B cell (primary cell): Measurements from ENCODE around the gene KPNB1. TPM values are rescaled to one million over a fixed set of nuclear protein-coding genes. Genes with fewer than 3 reads are reported as not detected.

ENCODE experiments used
- ATAC-seq: fragments of 200-7000 bp; cut with Tn5 transposase; one replicate; pipeline ENCODE4 v1.10.0; 2021; ENCODE audit warnings: low read depth, mild to moderate bottlenecking, moderate number of reproducible peaks, moderate library complexity
- CTCF ChIA-PET: fragments of 350-600 bp; sonication (Branson Sonifier 250); formaldehyde crosslinking; loops from one replicate; lab custom pipeline; 2021; ENCODE audit warnings: antibody characterized with exemption, inconsistent platforms; lab: Charles Lee
- POLR2A ChIA-PET: fragments of 350-600 bp; sonication (Branson Sonifier 250); formaldehyde crosslinking; loops from one replicate; lab custom pipeline; 2021; ENCODE audit warnings: antibody characterized with exemption; lab: Charles Lee
- DNase-seq: peaks from one replicate; pipeline ENCODE4 v3.0.0; 2013
- H2AFZ ChIP-seq: 2 replicates; pipeline ENCODE4 v1.6.1; 2012; ENCODE audit warnings: mild to moderate bottlenecking, low read depth, low read length; ENCODE audit not compliant: insufficient read depth, poor library complexity, severe bottlenecking
- H3K27ac ChIP-seq, 2 donors: 1 replicate in 1 of 2; 2 replicates in 1 of 2; pipeline ENCODE4 v1.5.1; 2012 to 2013; ENCODE audit warnings: low read length in 2 of 2, mild to moderate bottlenecking in 2 of 2, moderate library complexity in 1 of 2
- H3K27me3 ChIP-seq, 4 experiments: fragments of 200-600 bp in 1 of 4; sonication (generic) in 1 of 4; replicated peaks in 1 of 4; 1 replicate in 2 of 4; 2 replicates in 2 of 4; pipeline versions ENCODE4 v1.6.1 to v1.7.0; 2013 to 2016; ENCODE audit warnings: low read length in 3 of 4, mild to moderate bottlenecking in 2 of 4, mixed read lengths in 1 of 4, moderate library complexity in 1 of 4; ENCODE audit not compliant: insufficient read depth in 4 of 4, control insufficient read depth in 3 of 4; ENCODE audit errors: control extremely low read depth in 1 of 4
- H3K36me3 ChIP-seq, 2 experiments: replicated peaks in 1 of 2; 1 replicate in 1 of 2; 2 replicates in 1 of 2; pipeline versions ENCODE4 v1.6.1 to v1.7.1; 2013; ENCODE audit warnings: low read length in 1 of 2; ENCODE audit not compliant: insufficient read depth in 2 of 2, control insufficient read depth in 1 of 2; ENCODE audit errors: control extremely low read depth in 1 of 2, extremely low read depth in 1 of 2
- H3K4me1 ChIP-seq, 2 donors: fragments of 200-600 bp in 1 of 2; sonication (generic) in 1 of 2; 1 replicate in 1 of 2; 2 replicates in 1 of 2; pipeline versions ENCODE4 v1.5.1 to v1.6.1; 2013 to 2017; ENCODE audit warnings: low read length in 2 of 2; ENCODE audit not compliant: control insufficient read depth in 2 of 2, insufficient read depth in 2 of 2
- H3K4me2 ChIP-seq: replicated peaks from 2 replicates; pipeline ENCODE3; 2012; ENCODE audit warnings: mild to moderate bottlenecking, low read depth, low read length; ENCODE audit not compliant: poor library complexity, severe bottlenecking
- H3K4me3 ChIP-seq, 5 experiments: fragments of 200-600 bp in 1 of 5; sonication (generic) in 1 of 5; 1 replicate in 3 of 5; 2 replicates in 2 of 5; pipeline versions ENCODE4 v1.5.1 to v1.7.0; 2011 to 2016; ENCODE audit warnings: low read length in 4 of 5, mild to moderate bottlenecking in 4 of 5, low read depth in 2 of 5, control low read depth in 1 of 5, moderate library complexity in 1 of 5; ENCODE audit not compliant: insufficient read depth in 1 of 5; ENCODE audit errors: control extremely low read depth in 1 of 5, extremely low read depth in 1 of 5
- H3K79me2 ChIP-seq: fragments of 200-600 bp; sonication (generic); one replicate; pipeline ENCODE4 v1.6.0; 2016; ENCODE audit warnings: low read length; ENCODE audit not compliant: control insufficient read depth, insufficient read depth
- H3K9ac ChIP-seq: fragments of 200-600 bp; sonication (generic); 2 replicates; pipeline ENCODE4 v1.6.1; 2017; ENCODE audit warnings: mild to moderate bottlenecking, low read length, moderate library complexity
- H3K9me3 ChIP-seq, 3 donors: one replicate each; pipeline versions ENCODE4 v1.6.1 to v1.7.1; 2013; ENCODE audit warnings: low read length in 2 of 3; ENCODE audit not compliant: control insufficient read depth in 2 of 3, insufficient read depth in 1 of 3; ENCODE audit errors: control extremely low read depth in 1 of 3
- H4K20me1 ChIP-seq: 2 replicates; pipeline ENCODE4 v1.6.0; 2012; ENCODE audit warnings: mild to moderate bottlenecking, low read length; ENCODE audit not compliant: insufficient read depth, control insufficient read depth, poor library complexity, severe bottlenecking
- H3K27ac Mint-ChIP-seq: one replicate; pipeline ENCODE4 v1.8.0; 2021; ENCODE audit warnings: mixed read lengths
- H3K27me3 Mint-ChIP-seq: one replicate; pipeline ENCODE4 v1.8.0; 2021; ENCODE audit warnings: mixed read lengths
- H3K4me1 Mint-ChIP-seq: one replicate; pipeline ENCODE4 v1.8.0; 2021; ENCODE audit warnings: mixed read lengths
- H3K4me3 Mint-ChIP-seq: one replicate; pipeline ENCODE4 v1.8.0; 2021; ENCODE audit warnings: mixed read lengths
- H3K9me3 Mint-ChIP-seq: one replicate; pipeline ENCODE4 v1.8.0; 2022; ENCODE audit warnings: mixed read lengths; ENCODE audit not compliant: insufficient read depth
- EZH2 ChIP-seq: IDR thresholded peaks from 2 replicates; pipeline ENCODE4 v1.6.1; 2012; ENCODE audit warnings: borderline replicate concordance, low read depth, mild to moderate bottlenecking, moderate library complexity, low read length; ENCODE audit not compliant: insufficient read depth, poor library complexity, severe bottlenecking
- WGBS: methylation state at CpG from one replicate; pipeline ENCODE4 v1.1.5; 2013; ENCODE audit warnings: missing lambda C conversion rate; ENCODE audit not compliant: insufficient coverage; 5-methylcytosine and 5-hydroxymethylcytosine counted together
- intact Hi-C: fragments of 100-400 bp; cut with micrococcal nuclease; formaldehyde crosslinking; loops from one replicate; pipeline ENCODE4 v1.10.0; 2022
- polyA plus RNA-seq: library from polyadenylated mRNA; depleted of rRNA; stranded (reverse); fragments of >200 nt; gene quantifications from 2 replicates; pipeline ENCODE4 v1.2.3, GENCODE V29; 2012
- small RNA-seq: library from RNA; depleted of rRNA; stranded (forward); fragments of <200 nt; gene quantifications from one replicate; pipeline ENCODE3, GENCODE V24; 2012; ENCODE audit warnings: low replicate concordance, low read depth; ENCODE audit not compliant: insufficient read length
- total RNA-seq, 2 donors: library from RNA; stranded (reverse); fragments of 120-200 nt in 1 of 2; gene quantifications; 1 replicate in 1 of 2; 2 replicates in 1 of 2; pipeline versions ENCODE4 v1.2.3 to v1.2.4, GENCODE V29; 2013 to 2022
- TF ChIP-seq, protein P1 (sequence below): fragments of 200-600 bp; IDR thresholded peaks from one replicate; pipeline ENCODE4 v1.8.0; 2022; ENCODE audit warnings: antibody characterized with exemption, mild to moderate bottlenecking

KPNB1 gene
- total and polyA plus RNA-seq, 2 donors (not counting 1 experiment from before 2014, with no cell fraction given) = 60.6 to 278 TPM

DNA sequence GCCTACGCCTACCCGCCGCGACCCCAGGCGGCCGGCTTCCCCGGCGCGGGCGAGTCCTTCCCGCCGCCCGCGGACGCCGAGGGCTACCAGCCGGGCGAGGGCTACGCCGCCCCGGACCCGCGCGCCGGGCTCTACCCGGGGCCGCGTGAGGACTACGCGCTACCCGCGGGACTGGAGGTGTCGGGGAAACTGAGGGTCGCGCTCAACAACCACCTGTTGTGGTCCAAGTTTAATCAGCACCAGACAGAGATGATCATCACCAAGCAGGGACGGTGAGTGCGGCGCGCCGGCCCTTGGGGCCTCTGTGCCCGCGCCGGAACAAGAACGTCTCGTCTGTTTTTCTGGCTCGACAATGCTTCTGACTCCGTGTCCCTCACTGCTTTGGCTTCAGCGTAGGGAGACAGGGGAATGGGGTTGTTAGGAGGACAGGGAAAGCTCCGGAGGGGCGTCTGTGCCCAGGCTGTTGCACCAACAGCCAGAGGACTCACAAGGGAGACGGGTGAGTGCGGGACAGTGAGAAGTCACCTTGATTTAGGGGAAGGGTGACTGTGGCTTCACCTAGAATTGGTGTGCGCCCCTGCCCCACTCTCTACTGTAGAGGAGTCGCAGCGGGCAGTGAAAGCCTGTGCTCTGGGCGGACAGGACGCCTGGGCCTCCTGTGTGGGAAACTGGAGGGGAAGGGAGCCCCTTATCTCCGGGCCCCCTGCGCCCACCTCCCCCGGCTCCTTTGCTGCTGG lies 84.1 kb downstream of the KPNB1 start:
- Histone ChIP-seq H3K4me2 (peak overlapping the region; percentile 91), H3K9ac (peak overlapping the region; percentile 67), H3K36me3 (no peaks in the 10 kb centered on the region), H3K27ac (peak overlapping the region; percentile 16 to 50), H3K9me3 (no peaks in the 10 kb centered on the region), H3K27me3 (peaks cover 0 to 7% (median 2%) of the 10 kb centered on the region in 4 experiments), H4K20me1 (no peaks in the 10 kb centered on the region), H3K79me2 (peaks cover 8% of the 10 kb centered on the region), H3K4me3 (peak overlapping the region; percentile 51 to 73 (median 60)), H3K4me1 (peaks cover 31 to 47% of the 10 kb centered on the region in 2 donors), H2AFZ (peak overlapping the region; percentile 85)
- H3K4me3 Mint-ChIP-seq = peak overlapping the region; percentile 98
- intact Hi-C loops = loop anchor here (1.0 to 2.0 kb wide), 7 partner anchors 8 to 85 kb away; partner anchors contain the start of genes KPNB1 and TBKBP1
- POLR2A ChIA-PET = interaction anchor here (0.7 to 1.5 kb wide), 6 partner anchors 14 to 71 kb away, joined by 3 to 5 read pairs (median 3); partner anchors contain the start of gene TBKBP1
- CTCF ChIA-PET = interaction anchor here (0.5 to 2.7 kb wide), 20 partner anchors 8 to 75 kb away, joined by 3 to 30 read pairs (median 5); partner anchors contain the start of gene TBKBP1
- H3K4me1 Mint-ChIP-seq = peaks cover 57% of the 10 kb centered on the region
- ATAC-seq = no peak
- H3K9me3 Mint-ChIP-seq = no peaks in the 10 kb centered on the region
- DNase-seq = peak; percentile 63
- WGBS = 6% methylated on average over 58 of the region's 60 CpGs
- H3K27ac Mint-ChIP-seq = peak overlapping the region; percentile 95
- H3K27me3 Mint-ChIP-seq = no peaks in the 10 kb centered on the region
- no peak for TF ChIP-seq EZH2

- Mint-ChIP-seq H3K27me3 (no peaks in the 10 kb centered on the region), H3K4me1 (peaks cover 61% of the 10 kb centered on the region), H3K4me3 (peak overlapping the region; percentile 98), H3K9me3 (no peaks in the 10 kb centered on the region), H3K27ac (peak overlapping the region; percentile 86)
- TF ChIP-seq, protein P1, sequence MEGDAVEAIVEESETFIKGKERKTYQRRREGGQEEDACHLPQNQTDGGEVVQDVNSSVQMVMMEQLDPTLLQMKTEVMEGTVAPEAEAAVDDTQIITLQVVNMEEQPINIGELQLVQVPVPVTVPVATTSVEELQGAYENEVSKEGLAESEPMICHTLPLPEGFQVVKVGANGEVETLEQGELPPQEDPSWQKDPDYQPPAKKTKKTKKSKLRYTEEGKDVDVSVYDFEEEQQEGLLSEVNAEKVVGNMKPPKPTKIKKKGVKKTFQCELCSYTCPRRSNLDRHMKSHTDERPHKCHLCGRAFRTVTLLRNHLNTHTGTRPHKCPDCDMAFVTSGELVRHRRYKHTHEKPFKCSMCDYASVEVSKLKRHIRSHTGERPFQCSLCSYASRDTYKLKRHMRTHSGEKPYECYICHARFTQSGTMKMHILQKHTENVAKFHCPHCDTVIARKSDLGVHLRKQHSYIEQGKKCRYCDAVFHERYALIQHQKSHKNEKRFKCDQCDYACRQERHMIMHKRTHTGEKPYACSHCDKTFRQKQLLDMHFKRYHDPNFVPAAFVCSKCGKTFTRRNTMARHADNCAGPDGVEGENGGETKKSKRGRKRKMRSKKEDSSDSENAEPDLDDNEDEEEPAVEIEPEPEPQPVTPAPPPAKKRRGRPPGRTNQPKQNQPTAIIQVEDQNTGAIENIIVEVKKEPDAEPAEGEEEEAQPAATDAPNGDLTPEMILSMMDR = no peak
- no peak for TF ChIP-seq EZH2
- H3K9ac ChIP-seq = peak overlapping the region; percentile 67
- 84% methylated on average over 3 of the region's 3 CpGs for WGBS
- H3K27ac ChIP-seq = peak overlapping the region; percentile 45 to 52
- H3K4me3 ChIP-seq = peak overlapping the region in 4 of 5 experiments; percentile 56 to 73 (median 64)
- ChIA-PET POLR2A (interaction anchor here (1.1 kb wide), 1 partner anchor 964 kb away, joined by 3 read pairs; no protein-coding TSS in a partner anchor), CTCF (interaction anchor here (0.9 to 2.8 kb wide), 5 partner anchors 10 to 71 kb away, joined by 4 to 17 read pairs (median 5); no protein-coding TSS in a partner anchor)
- DNase-seq = no peak
- H3K27me3 ChIP-seq = peaks cover 0 to 7% (median 2%) of the 10 kb centered on the region in 4 experiments
- H2AFZ ChIP-seq = peak overlapping the region; percentile 85
- peaks cover 12% of the 10 kb centered on the region for H3K79me2 ChIP-seq
- H3K4me2 ChIP-seq = peak overlapping the region; percentile 91
- peaks cover 31 to 51% of the 10 kb centered on the region in 2 donors for H3K4me1 ChIP-seq
- intact Hi-C loops = loop anchor here (2.0 kb wide), 1 partner anchor 40 kb away; the partner anchor contains the start of gene TBKBP1
- H4K20me1 ChIP-seq = no peaks in the 10 kb centered on the region
- no peaks in the 10 kb centered on the region for H3K9me3 ChIP-seq
- no peaks in the 10 kb centered on the region for H3K36me3 ChIP-seq
- no peak for ATAC-seq
These were observed 85.4 kb downstream of the KPNB1 start for GRCh38 chr17:47735139-47735464.

Small RNA genes lying within 50 kb of the gene (small RNA-seq; reads per million reads assigned to genes)
- not detected for gene AC015674.1

Other genes with a start within 250 kb of the KPNB1 start
- gene NPEPPS, start 118.8 kb upstream of the KPNB1 start, total RNA-seq = 160 and 171 TPM in 2 replicates
- gene NPEPPS, start 118.8 kb upstream of the KPNB1 start, polyA plus RNA-seq = 47.8 and 72.9 TPM in 2 replicates
- gene TBKBP1, start 44.2 kb downstream of the KPNB1 start, total RNA-seq = 6.6 and 9.3 TPM in 2 replicates
- 6.8 and 8.4 TPM in 2 replicates for gene TBKBP1, start 44.2 kb downstream of the KPNB1 start, polyA plus RNA-seq
- gene TBX21, start 83.3 kb downstream of the KPNB1 start, total RNA-seq = 8.4 and 10.8 TPM in 2 replicates
- gene TBX21, start 83.3 kb downstream of the KPNB1 start, polyA plus RNA-seq = 6.1 and 10.8 TPM in 2 replicates
- gene OSBPL7, start 171.9 kb downstream of the KPNB1 start, total RNA-seq = 51.0 and 52.5 TPM in 2 replicates
- gene OSBPL7, start 171.9 kb downstream of the KPNB1 start, polyA plus RNA-seq = 45.0 and 61.3 TPM in 2 replicates
- gene MRPL10, start 181.6 kb downstream of the KPNB1 start, total RNA-seq = 34.8 and 37.4 TPM in 2 replicates
- gene MRPL10, start 181.6 kb downstream of the KPNB1 start, polyA plus RNA-seq = 32.4 and 39.4 TPM in 2 replicates
- gene LRRC46, start 181.8 kb downstream of the KPNB1 start, total RNA-seq = 2.2 and 2.4 TPM in 2 replicates
- gene LRRC46, start 181.8 kb downstream of the KPNB1 start, polyA plus RNA-seq = 0.69 and 1.6 TPM in 2 replicates
- gene SCRN2, start 191.4 kb downstream of the KPNB1 start, total RNA-seq = 47.8 and 53.8 TPM in 2 replicates
- gene SCRN2, start 191.4 kb downstream of the KPNB1 start, polyA plus RNA-seq = 65.2 and 71.9 TPM in 2 replicates
- gene SP6, start 201.2 kb downstream of the KPNB1 start, total RNA-seq = not detected in 2 replicates
- 0.04 and 0.09 TPM in 2 replicates for gene SP6, start 201.2 kb downstream of the KPNB1 start, polyA plus RNA-seq
- gene SP2, start 246.3 kb downstream of the KPNB1 start, total RNA-seq = 32.5 and 35.4 TPM in 2 replicates
- gene SP2, start 246.3 kb downstream of the KPNB1 start, polyA plus RNA-seq = 25.4 and 27.5 TPM in 2 replicates